Fibroblast of lung (primary cell): Measurements from ENCODE around the gene EFCAB12.

Experiments used
- EZH2 ChIP-seq: IDR thresholded peaks from 2 replicates; pipeline ENCODE4 v1.5.1; 2012; ENCODE audit warnings: low read length, control low read depth, mild to moderate bottlenecking; ENCODE audit errors: missing control alignments
- TF ChIP-seq, protein P1 (sequence below), 2 donors: IDR thresholded peaks in 1 of 2; conservative IDR thresholded peaks in 1 of 2; 1 replicate in 1 of 2; 2 replicates in 1 of 2; pipeline ENCODE4 v1.5.1; 2011 to 2012; ENCODE audit warnings: low read length in 2 of 2, control low read depth in 1 of 2, inconsistent platforms in 1 of 2, low read depth in 1 of 2, mild to moderate bottlenecking in 1 of 2

DNA sequence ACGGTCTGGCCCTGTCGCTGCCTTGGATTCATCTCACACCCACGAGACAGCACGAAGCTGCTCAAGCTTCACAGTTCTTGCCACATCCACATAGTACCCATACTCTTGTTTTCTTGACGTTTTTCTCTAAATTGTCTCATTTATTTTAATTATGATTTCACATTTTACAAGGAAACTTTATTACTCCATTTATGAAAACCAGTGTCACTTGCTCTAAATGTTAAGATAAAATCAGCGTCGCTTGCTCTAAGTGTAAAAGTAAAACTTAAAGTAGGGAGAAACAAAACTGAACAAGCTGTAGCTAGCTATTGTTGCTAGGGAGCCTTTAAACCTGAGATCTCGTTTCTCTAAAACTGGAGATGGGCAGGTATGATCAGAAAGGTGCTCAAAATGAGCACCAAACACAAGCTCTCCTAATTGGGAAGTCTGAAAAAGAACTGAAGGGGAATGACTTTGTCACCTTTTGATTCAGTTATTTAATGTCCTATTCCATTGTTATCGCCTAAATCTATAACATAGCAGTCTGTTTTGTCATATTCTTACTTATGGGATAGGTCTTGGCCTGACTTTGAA is 12.3 kb upstream of the EFCAB12 start:
- TF ChIP-seq, protein P1, sequence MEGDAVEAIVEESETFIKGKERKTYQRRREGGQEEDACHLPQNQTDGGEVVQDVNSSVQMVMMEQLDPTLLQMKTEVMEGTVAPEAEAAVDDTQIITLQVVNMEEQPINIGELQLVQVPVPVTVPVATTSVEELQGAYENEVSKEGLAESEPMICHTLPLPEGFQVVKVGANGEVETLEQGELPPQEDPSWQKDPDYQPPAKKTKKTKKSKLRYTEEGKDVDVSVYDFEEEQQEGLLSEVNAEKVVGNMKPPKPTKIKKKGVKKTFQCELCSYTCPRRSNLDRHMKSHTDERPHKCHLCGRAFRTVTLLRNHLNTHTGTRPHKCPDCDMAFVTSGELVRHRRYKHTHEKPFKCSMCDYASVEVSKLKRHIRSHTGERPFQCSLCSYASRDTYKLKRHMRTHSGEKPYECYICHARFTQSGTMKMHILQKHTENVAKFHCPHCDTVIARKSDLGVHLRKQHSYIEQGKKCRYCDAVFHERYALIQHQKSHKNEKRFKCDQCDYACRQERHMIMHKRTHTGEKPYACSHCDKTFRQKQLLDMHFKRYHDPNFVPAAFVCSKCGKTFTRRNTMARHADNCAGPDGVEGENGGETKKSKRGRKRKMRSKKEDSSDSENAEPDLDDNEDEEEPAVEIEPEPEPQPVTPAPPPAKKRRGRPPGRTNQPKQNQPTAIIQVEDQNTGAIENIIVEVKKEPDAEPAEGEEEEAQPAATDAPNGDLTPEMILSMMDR (conservative IDR thresholded peaks at IDR 0.05 in 1 of 2, IDR thresholded peaks at IDR 0.05 in 1 of 2; ENCODE audit: low read depth in 1 of 2, low read length in 2 of 2), result no peak
- TF ChIP-seq EZH2, result no peak
